OCI-LY7 (cell line): Measurements from ENCODE around the gene WNT7B. TPM values are rescaled to one million over a fixed set of nuclear protein-coding genes. Genes with fewer than 3 reads are reported as not detected.

Source experiments
- BruUV-seq: library from RNA; stranded (reverse); fragments of 400-500 nt; replicated peaks from 2 replicates; lab custom pipeline; 2021; lab: Mats Ljungman, UMichigan
- CTCF ChIA-PET: fragments of 300-600 bp; sonication (Branson Sonifier 250); formaldehyde crosslinking; loops from one replicate; lab custom pipeline; 2022; ENCODE audit warnings: antibody characterized with exemption; ENCODE audit not compliant: unreplicated experiment; lab: Charles Lee
- POLR2A ChIA-PET: fragments of 300-600 bp; sonication (Branson Sonifier 250); formaldehyde crosslinking; loops from one replicate; lab custom pipeline; 2022; ENCODE audit warnings: antibody characterized with exemption; lab: Charles Lee
- DNase-seq: peaks from one replicate; pipeline ENCODE4 v3.0.0-alpha.2; 2015; ENCODE audit warnings: low spot score
- H2AFZ ChIP-seq: fragments of 200-600 bp; sonication (generic), shearing (Covaris generic); 2 replicates; pipeline ENCODE4 v1.6.1; 2014; ENCODE audit warnings: mild to moderate bottlenecking, antibody characterized with exemption, low read length, moderate library complexity
- H3K27ac ChIP-seq: fragments of 200-600 bp; sonication (generic); 2 replicates; pipeline ENCODE4 v1.5.1; 2014; ENCODE audit warnings: mixed run types, low read depth, mild to moderate bottlenecking, moderate library complexity, low read length, inconsistent platforms; ENCODE audit not compliant: poor library complexity, severe bottlenecking
- H3K36me3 ChIP-seq: fragments of 200-600 bp; sonication (generic); 2 replicates; pipeline ENCODE4 v1.6.1; 2014; ENCODE audit warnings: mild to moderate bottlenecking, antibody characterized with exemption, low read length, moderate library complexity, mixed read lengths; ENCODE audit not compliant: insufficient read depth
- H3K4me1 ChIP-seq: fragments of 200-600 bp; sonication (generic); 2 replicates; pipeline ENCODE4 v1.5.1; 2014; ENCODE audit warnings: mild to moderate bottlenecking, low read length; ENCODE audit not compliant: insufficient read depth, poor library complexity, severe bottlenecking
- H3K4me2 ChIP-seq: fragments of 200-600 bp; sonication (generic); 2 replicates; pipeline ENCODE4 v1.6.1; 2014; ENCODE audit warnings: mild to moderate bottlenecking, low read length
- H3K4me3 ChIP-seq: fragments of 200-600 bp; sonication (generic); 2 replicates; pipeline ENCODE4 v1.5.1; 2014; ENCODE audit warnings: mild to moderate bottlenecking, low read depth, low read length; ENCODE audit not compliant: poor library complexity, severe bottlenecking
- H3K79me2 ChIP-seq: fragments of 200-600 bp; sonication (generic); 2 replicates; pipeline ENCODE4 v1.6.1; 2016; ENCODE audit warnings: low read depth, mild to moderate bottlenecking, low read length, moderate library complexity, mixed read lengths; ENCODE audit not compliant: insufficient read depth
- H3K9me2 ChIP-seq: fragments of 200-600 bp; sonication (generic); 2 replicates; pipeline ENCODE4 v1.6.1; 2016; ENCODE audit warnings: mild to moderate bottlenecking, low read length, mixed read lengths; ENCODE audit not compliant: insufficient read depth
- H3K9me3 ChIP-seq: fragments of 200-600 bp; sonication (generic); 2 replicates; pipeline ENCODE4 v1.6.1; 2014; ENCODE audit warnings: mild to moderate bottlenecking, mixed run types, low read length, mixed read lengths
- H4K20me1 ChIP-seq: fragments of 200-600 bp; sonication (generic); 2 replicates; pipeline ENCODE4 v1.6.1; 2014; ENCODE audit warnings: mild to moderate bottlenecking, antibody characterized with exemption, low read length, moderate library complexity, mixed read lengths; ENCODE audit not compliant: insufficient read depth
- EZH2phosphoT487 ChIP-seq: fragments of 200-600 bp; sonication (generic); IDR thresholded peaks from 2 replicates; pipeline ENCODE4 v1.6.1; 2018; ENCODE audit warnings: low read depth, borderline replicate concordance, mild to moderate bottlenecking, mixed run types, antibody characterized with exemption, low read length, moderate library complexity, mixed read lengths
- intact Hi-C: fragments of 100-400 bp; cut with micrococcal nuclease; formaldehyde crosslinking; loops from one replicate; pipeline ENCODE4 v1.10.0; 2022; ENCODE audit not compliant: unreplicated experiment
- total RNA-seq, 2 experiments: library from RNA; depleted of rRNA in 1 of 2; stranded (reverse); fragments of >200 nt in 1 of 2; shearing (Covaris generic) in 1 of 2; gene quantifications; 2 replicates each; pipeline ENCODE4 v1.2.3, GENCODE V29; 2014 to 2022
- TF ChIP-seq, protein P1 (sequence below): fragments of 200-600 bp; sonication (generic); conservative IDR thresholded peaks from 2 replicates; pipeline ENCODE4 v1.5.1; 2014; ENCODE audit warnings: mild to moderate bottlenecking, antibody characterized with exemption, low read length, moderate library complexity, mixed read lengths

The WNT7B gene
- total RNA-seq, 2 experiments from 2014 or later: not detected

DNA sequence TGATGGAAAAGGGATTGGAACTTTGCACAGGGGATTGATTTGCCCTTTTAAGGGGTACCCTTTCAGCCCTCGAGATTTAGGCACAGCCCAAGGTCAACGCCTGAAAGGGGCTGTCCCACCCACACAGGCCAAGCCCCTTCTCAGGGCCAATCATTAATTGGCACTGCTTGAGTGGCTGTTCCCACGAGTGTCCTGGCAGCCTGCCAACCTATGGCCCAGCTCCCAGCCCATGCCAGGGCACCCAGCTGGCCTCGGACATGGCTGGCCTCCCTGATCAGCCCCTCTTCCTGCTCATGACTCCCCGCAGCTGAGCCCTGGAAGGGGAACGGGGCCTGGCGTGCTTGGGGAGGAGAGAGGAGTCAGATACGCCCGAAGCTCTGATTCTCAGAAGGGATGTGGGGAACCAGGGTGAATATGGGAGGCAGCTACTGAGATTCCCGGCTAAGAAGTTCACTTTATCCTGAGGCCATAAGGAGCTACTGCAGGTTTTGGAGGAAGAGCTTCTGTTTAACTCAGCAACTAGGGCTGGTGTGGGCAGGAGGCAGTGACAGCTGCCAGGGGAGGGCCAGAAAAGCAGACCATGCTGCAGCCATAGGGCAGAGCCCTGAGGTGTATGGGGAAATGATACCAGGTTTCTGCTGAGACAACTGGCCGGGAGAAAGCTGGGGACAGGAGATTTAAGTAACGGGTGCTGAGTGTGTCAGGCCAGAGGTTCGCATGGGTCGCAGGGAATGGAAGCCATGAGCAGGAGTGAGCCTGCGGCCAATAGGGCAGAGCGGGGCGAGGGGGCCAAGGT lies 30.0 kb downstream of the WNT7B start:
- H3K4me2 ChIP-seq: no peak overlapping the region

DNA sequence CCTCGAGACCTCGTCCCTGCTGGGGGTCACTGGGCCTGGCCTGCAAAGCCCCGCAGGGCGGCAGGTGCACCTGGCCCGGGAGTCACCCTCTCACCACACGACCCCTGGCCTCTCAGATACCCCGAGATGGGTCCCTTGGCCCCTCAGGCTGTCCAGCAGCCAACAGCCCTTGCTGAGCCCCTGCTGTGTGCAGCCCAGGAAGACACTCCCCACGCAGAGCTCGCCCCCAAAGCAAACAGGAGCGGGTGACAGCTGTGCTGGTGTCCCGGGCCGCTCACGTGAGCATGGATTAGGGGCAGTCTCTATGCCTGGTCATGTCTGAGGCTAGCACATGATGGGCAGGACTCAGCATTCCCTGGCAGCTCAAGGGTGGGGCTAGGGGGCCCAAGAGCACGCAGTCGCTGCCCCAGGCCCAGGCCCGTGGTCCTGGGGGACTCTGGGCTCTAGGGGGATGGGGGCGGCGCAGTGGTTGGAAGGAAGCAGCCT lies 31.3 kb downstream of the WNT7B start:
- Histone ChIP-seq H2AFZ (no peak overlapping the region), H4K20me1 (no peaks in the 10 kb centered on the region), H3K9me3 (no peaks in the 10 kb centered on the region), H3K4me3 (no peak overlapping the region), H3K4me2 (no peak overlapping the region), H3K9me2 (no peaks in the 10 kb centered on the region), H3K36me3 (no peaks in the 10 kb centered on the region), H3K4me1 (no peaks in the 10 kb centered on the region), H3K79me2 (no peaks in the 10 kb centered on the region), H3K27ac (no peak overlapping the region)
- ChIA-PET POLR2A (no interaction called here), CTCF (no interaction called here)
- TF ChIP-seq EZH2phosphoT487: no peak
- TF ChIP-seq, protein P1, sequence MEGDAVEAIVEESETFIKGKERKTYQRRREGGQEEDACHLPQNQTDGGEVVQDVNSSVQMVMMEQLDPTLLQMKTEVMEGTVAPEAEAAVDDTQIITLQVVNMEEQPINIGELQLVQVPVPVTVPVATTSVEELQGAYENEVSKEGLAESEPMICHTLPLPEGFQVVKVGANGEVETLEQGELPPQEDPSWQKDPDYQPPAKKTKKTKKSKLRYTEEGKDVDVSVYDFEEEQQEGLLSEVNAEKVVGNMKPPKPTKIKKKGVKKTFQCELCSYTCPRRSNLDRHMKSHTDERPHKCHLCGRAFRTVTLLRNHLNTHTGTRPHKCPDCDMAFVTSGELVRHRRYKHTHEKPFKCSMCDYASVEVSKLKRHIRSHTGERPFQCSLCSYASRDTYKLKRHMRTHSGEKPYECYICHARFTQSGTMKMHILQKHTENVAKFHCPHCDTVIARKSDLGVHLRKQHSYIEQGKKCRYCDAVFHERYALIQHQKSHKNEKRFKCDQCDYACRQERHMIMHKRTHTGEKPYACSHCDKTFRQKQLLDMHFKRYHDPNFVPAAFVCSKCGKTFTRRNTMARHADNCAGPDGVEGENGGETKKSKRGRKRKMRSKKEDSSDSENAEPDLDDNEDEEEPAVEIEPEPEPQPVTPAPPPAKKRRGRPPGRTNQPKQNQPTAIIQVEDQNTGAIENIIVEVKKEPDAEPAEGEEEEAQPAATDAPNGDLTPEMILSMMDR: no peak
- BruUV-seq: no TSS peak
- DNase-seq: no peak
- intact Hi-C loops: no loop called here

More for the DNA sequence above, 30.0 kb downstream of the WNT7B start:
- no peaks in the 10 kb centered on the region for H3K9me2 ChIP-seq
- no peaks in the 10 kb centered on the region for H3K36me3 ChIP-seq
- no peak for DNase-seq
- no peak overlapping the region for H3K27ac ChIP-seq
- no peaks in the 10 kb centered on the region for H4K20me1 ChIP-seq
- TF ChIP-seq EZH2phosphoT487: no peak
- TF ChIP-seq, protein P1: no peak
- intact Hi-C loops: no loop called here
- H3K9me3 ChIP-seq: no peaks in the 10 kb centered on the region
- BruUV-seq: no TSS peak
- H2AFZ ChIP-seq: no peak overlapping the region
- ChIA-PET POLR2A (no interaction called here), CTCF (no interaction called here)
- no peak overlapping the region for H3K4me3 ChIP-seq
- H3K4me1 ChIP-seq: no peaks in the 10 kb centered on the region
- no peaks in the 10 kb centered on the region for H3K79me2 ChIP-seq
